ENCODE measurements around the gene ANGEL2. TPM values are rescaled to one million over a fixed set of nuclear protein-coding genes. Genes with fewer than 3 reads are reported as not detected.
"Not testable (repeated sequence)": the region's sequence is repeated elsewhere in the genome, so short reads cannot be mapped to it uniquely, and the experiment has no call there.

The ANGEL2 gene
- total and polyA plus RNA-seq, 2 of the 4 experiments (the other 2 are of a cell fraction), result 13.4 to 44.1 TPM

DNA sequence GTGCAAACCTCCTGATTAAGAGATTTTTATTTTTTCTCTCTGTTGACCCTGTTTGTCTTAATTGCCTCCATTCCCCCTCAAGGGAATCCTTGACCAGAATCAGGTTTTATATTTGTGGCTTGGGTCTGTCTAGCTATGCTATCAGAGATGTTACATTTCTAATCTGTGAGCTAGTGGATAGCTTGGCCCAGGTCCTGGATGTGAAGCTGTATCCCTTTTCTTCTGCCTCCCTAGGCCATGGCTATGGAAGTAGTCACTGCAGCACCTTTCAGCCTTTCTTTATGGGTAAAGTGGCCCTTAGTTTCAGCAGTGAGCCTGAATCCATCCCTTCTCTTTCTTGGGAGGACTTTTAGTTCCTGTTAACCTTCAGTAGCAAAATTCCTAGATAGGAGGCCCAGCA lies 17.0 kb upstream of the ANGEL2 start:
- Histone ChIP-seq H3K18ac (ENCODE audit: low read depth, low read length) (no peak overlapping the region), H2BK20ac (ENCODE audit: low read depth, low read length) (no peak overlapping the region), H4K8ac (ENCODE audit: low read depth in 2 of 2, low read length in 2 of 2) (no peak overlapping the region), H4K20me1 (ENCODE audit: insufficient read depth, low read length) (no peaks in the 10 kb centered on the region), H3K14ac (replicated peaks; ENCODE audit: low read depth, low read length) (no peak overlapping the region), H2BK15ac (ENCODE audit: low read depth, low read length) (no peak overlapping the region), H2AFZ (replicated peaks; ENCODE audit: low read length, poor library complexity) (no peak overlapping the region), H3K9ac (ENCODE audit: low read depth, low read length) (no peak overlapping the region), H3K79me1 (ENCODE audit: low read depth in 1 of 2, low read length in 2 of 2) (no peaks in the 10 kb centered on the region), H2AK5ac (ENCODE audit: low read depth, low read length) (no peak overlapping the region), H3K4me1 (ENCODE audit: control insufficient read depth, insufficient read depth, low read length) (no peaks in the 10 kb centered on the region), H3K56ac (ENCODE audit: extremely low read depth, insufficient read depth, low read length) (no peak overlapping the region), H4K91ac (ENCODE audit: insufficient read depth, low read depth, low read length) (no peak overlapping the region), H2AK9ac (replicated peaks; ENCODE audit: low read depth, low read length, poor library complexity) (no peak overlapping the region), H3K4me3 (ENCODE audit: insufficient read depth, low read depth, low read length) (no peak overlapping the region), H3K4me2 (ENCODE audit: low read depth, low read length) (no peak overlapping the region), H2BK5ac (ENCODE audit: low read depth, low read length, poor library complexity, severe bottlenecking) (no peak overlapping the region), H3K9me3 (ENCODE audit: control insufficient read depth, insufficient read depth, low read length) (peaks cover 2% of the 10 kb centered on the region; the same call in 1 of the 2 replicates), H3K23ac (ENCODE audit: low read depth, low read length) (no peak overlapping the region), H2BK120ac (ENCODE audit: low read depth, low read length) (no peak overlapping the region), H3K27ac (ENCODE audit: insufficient read depth, low read length) (no peak overlapping the region), H3K4ac (ENCODE audit: low read depth, low read length) (no peak overlapping the region), H3K9me1 (ENCODE audit: insufficient read depth, low read length) (no peaks in the 10 kb centered on the region), H3K27me3 (ENCODE audit: control insufficient read depth, insufficient read depth, low read length) (peaks cover 8% of the 10 kb centered on the region), H4K5ac (ENCODE audit: low read depth, low read length) (no peak overlapping the region), H3K36me3 (ENCODE audit: control insufficient read depth, insufficient read depth, low read length) (no peaks in the 10 kb centered on the region)
- no peak for DNase-seq
- in situ Hi-C loops (cut with MboI; ENCODE audit: low sequenced_read_pairs), result no loop called here
- intact Hi-C loops (cut with micrococcal nuclease), result no loop called here
- dilution Hi-C loops (cut with HindIII; ENCODE audit: low sequenced_read_pairs, unreplicated experiment), result no loop called here
- no peak for ATAC-seq (ENCODE audit: low read depth)
- CTCF ChIA-PET, result interaction anchor here (1.1 kb wide), 1 partner anchor 27 kb away, joined by 3 read pairs; no protein-coding TSS in a partner anchor
- BruUV-seq (replicated peaks), result no TSS peak
- no peak for TF ChIP-seq SMC3 (IDR thresholded peaks at IDR 0.05; ENCODE audit: low read depth, low read length)
- TF ChIP-seq RFX5 (IDR thresholded peaks at IDR 0.05; ENCODE audit: low read depth, low read length), result no peak
- TF ChIP-seq MAZ (IDR thresholded peaks at IDR 0.05; ENCODE audit: borderline replicate concordance, low read depth, low read length), result no peak
- TF ChIP-seq MXI1 (IDR thresholded peaks at IDR 0.05; ENCODE audit: borderline replicate concordance, low read depth, low read length), result no peak
- TF ChIP-seq MAFK (IDR thresholded peaks at IDR 0.05; ENCODE audit: low read depth, low read length), result no peak
- TF ChIP-seq CHD1 (IDR thresholded peaks at IDR 0.05; ENCODE audit: low read depth, low read length), result no peak
- no peak for TF ChIP-seq RCOR1 (IDR thresholded peaks at IDR 0.05; ENCODE audit: insufficient replicate concordance, low read length)
- POLR2A ChIA-PET (ENCODE audit: unreplicated experiment), result no interaction called here

DNA sequence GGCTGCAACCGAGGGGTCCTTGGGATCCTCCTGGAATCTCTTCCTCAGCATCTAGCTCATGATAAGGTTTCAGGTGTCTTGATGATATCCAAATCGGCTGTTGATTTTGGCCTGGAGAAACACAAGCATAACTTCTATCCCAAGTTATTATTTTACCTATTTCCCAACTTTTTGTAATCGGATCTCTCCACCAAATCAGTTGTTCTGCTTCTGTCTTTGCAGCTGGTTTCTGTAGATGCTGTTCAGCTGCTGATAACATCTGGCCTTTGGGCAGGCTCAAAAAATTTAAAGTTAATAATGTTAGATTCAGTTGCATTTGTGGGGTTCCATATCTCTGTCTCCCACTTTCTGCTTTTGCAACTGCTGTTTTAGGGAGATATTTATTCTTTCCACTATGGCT lies 11.4 kb upstream of the ANGEL2 start:
- H3K4me1 ChIP-seq (ENCODE audit: control insufficient read depth, insufficient read depth, low read length); H3K56ac ChIP-seq (ENCODE audit: extremely low read depth, insufficient read depth, low read length); H3K36me3 ChIP-seq (ENCODE audit: control insufficient read depth, insufficient read depth, low read length); H4K20me1 ChIP-seq (ENCODE audit: insufficient read depth, low read length); H2BK15ac ChIP-seq (ENCODE audit: low read depth, low read length); intact Hi-C loops (cut with micrococcal nuclease); dilution Hi-C loops (cut with HindIII; ENCODE audit: low sequenced_read_pairs, unreplicated experiment); DNase-seq; H4K5ac ChIP-seq (ENCODE audit: low read depth, low read length); H3K18ac ChIP-seq (ENCODE audit: low read depth, low read length); H3K9me3 ChIP-seq (ENCODE audit: control insufficient read depth, insufficient read depth, low read length); H2BK120ac ChIP-seq (ENCODE audit: low read depth, low read length); H2AK9ac ChIP-seq (replicated peaks; ENCODE audit: low read depth, low read length, poor library complexity); H3K9ac ChIP-seq (ENCODE audit: low read depth, low read length); H2BK20ac ChIP-seq (ENCODE audit: low read depth, low read length); H3K27ac ChIP-seq (ENCODE audit: insufficient read depth, low read length); H3K9me1 ChIP-seq (ENCODE audit: insufficient read depth, low read length); H2AFZ ChIP-seq (replicated peaks; ENCODE audit: low read length, poor library complexity); H2AK5ac ChIP-seq (ENCODE audit: low read depth, low read length); POLR2A ChIA-PET (ENCODE audit: unreplicated experiment); BruUV-seq (replicated peaks); H3K4ac ChIP-seq (ENCODE audit: low read depth, low read length); H4K8ac ChIP-seq (ENCODE audit: low read depth in 2 of 2, low read length in 2 of 2); H4K91ac ChIP-seq (ENCODE audit: insufficient read depth, low read depth, low read length); H3K4me3 ChIP-seq (ENCODE audit: insufficient read depth, low read depth, low read length); H3K4me2 ChIP-seq (ENCODE audit: low read depth, low read length); H2BK5ac ChIP-seq (ENCODE audit: low read depth, low read length, poor library complexity, severe bottlenecking); CTCF ChIA-PET; H3K14ac ChIP-seq (replicated peaks; ENCODE audit: low read depth, low read length); H3K27me3 ChIP-seq (ENCODE audit: control insufficient read depth, insufficient read depth, low read length); in situ Hi-C loops (cut with MboI; ENCODE audit: low sequenced_read_pairs); ATAC-seq (ENCODE audit: low read depth); H3K23ac ChIP-seq (ENCODE audit: low read depth, low read length); H3K79me1 ChIP-seq (ENCODE audit: low read depth in 1 of 2, low read length in 2 of 2): not testable (repeated sequence)
- WGBS, 2 experiments (ENCODE audit: extremely low coverage in 2 of 2, insufficient read length in 1 of 2), result no CpG with 5 or more reads among the region's 3 CpGs
